Myometrial cell (primary cell): ENCODE data around the gene DPYSL3. TPM values are rescaled to one million over a fixed set of nuclear protein-coding genes. Genes with fewer than 3 reads are reported as not detected.

Experiments used
- total RNA-seq: library from RNA; depleted of rRNA; stranded (reverse); fragments of >200 nt; gene quantifications from 2 replicates; pipeline ENCODE4 v1.2.3, GENCODE V29; 2015

DPYSL3 gene
- total RNA-seq = 83.6 and 86.5 TPM in 2 replicates

GRCh38 chr5:147509710-147510651 is at the start of gene DPYSL3:
DPYSL3 (minus strand) TSS chr5:147510068; CDS start chr5:147509858, 210 bp downstream.

